Measurements from ENCODE around the gene GEMIN5.

DNA sequence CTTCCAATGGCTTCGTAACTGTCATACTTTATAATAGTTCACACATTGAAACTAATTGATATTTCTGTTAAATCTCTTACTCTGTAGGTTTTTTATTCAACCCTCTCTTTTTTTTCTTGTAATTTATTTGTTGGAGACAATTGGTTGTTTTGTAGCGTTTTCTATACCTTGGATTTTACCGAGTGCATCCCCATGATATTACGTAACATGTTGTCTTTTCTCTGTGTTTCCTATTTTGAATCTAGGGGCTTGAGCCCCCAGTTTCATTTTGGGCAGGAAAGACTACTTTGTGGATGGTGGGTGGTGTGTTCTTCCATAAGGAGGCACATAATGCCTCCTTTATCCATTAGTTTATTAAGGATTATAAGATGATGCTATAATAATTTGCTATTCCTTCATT, 10.3 kb upstream of the GEMIN5 start:
- no peak for TF ChIP-seq POLR2AphosphoS5 (IDR thresholded peaks at IDR 0.05; ENCODE audit: low read depth, low read length)
- TF ChIP-seq CTCF (IDR thresholded peaks at IDR 0.05) = no peak

Measured in Panc1 (cell line).